Astrocyte (in vitro differentiated cells and primary cell): ENCODE data around the gene WDR7. TPM values are rescaled to one million over a fixed set of nuclear protein-coding genes. Genes with fewer than 3 reads are reported as not detected.

Experiments
- DNase-seq: peaks from one replicate; pipeline ENCODE4 v3.0.0-alpha.2; 2010; ENCODE audit warnings: low read depth
- FAIRE-seq: peaks from 2 replicates; lab custom pipeline; 2011; peaks lifted over from hg19 to GRCh38; lab: Jason Lieb, UNC
- H2AFZ ChIP-seq: 2 replicates; pipeline ENCODE4 v1.6.0; 2012; ENCODE audit warnings: low read depth, low read length, inconsistent platforms
- H3K27ac ChIP-seq: 2 replicates; pipeline ENCODE4 v1.5.1; 2011; ENCODE audit warnings: low read depth, low read length, inconsistent platforms
- H3K27me3 ChIP-seq: 2 replicates; pipeline ENCODE4 v1.6.0; 2011; ENCODE audit warnings: low read length, inconsistent platforms; ENCODE audit not compliant: insufficient read depth
- H3K36me3 ChIP-seq: 2 replicates; pipeline ENCODE4 v1.5.1; 2011; ENCODE audit warnings: low read length, inconsistent platforms; ENCODE audit not compliant: insufficient read depth
- H3K4me1 ChIP-seq: 2 replicates; pipeline ENCODE4 v1.5.1; 2011; ENCODE audit warnings: low read length, inconsistent platforms; ENCODE audit not compliant: insufficient read depth
- H3K4me2 ChIP-seq: 2 replicates; pipeline ENCODE4 v1.6.0; 2012; ENCODE audit warnings: low read length, inconsistent platforms
- H3K4me3 ChIP-seq: 2 replicates; pipeline ENCODE4 v1.5.1; 2011; ENCODE audit warnings: low read depth, mild to moderate bottlenecking, low read length, inconsistent platforms; ENCODE audit not compliant: insufficient read depth
- H3K79me2 ChIP-seq: 2 replicates; pipeline ENCODE4 v1.6.0; 2012; ENCODE audit warnings: mild to moderate bottlenecking, low read length, inconsistent platforms; ENCODE audit not compliant: insufficient read depth
- H3K9ac ChIP-seq: 2 replicates; pipeline ENCODE4 v1.6.0; 2012; ENCODE audit warnings: mild to moderate bottlenecking, low read length, inconsistent platforms
- H3K9me3 ChIP-seq: 2 replicates; pipeline ENCODE4 v1.5.1; 2012; ENCODE audit warnings: low read depth, mild to moderate bottlenecking, low read length, inconsistent platforms; ENCODE audit not compliant: insufficient read depth
- H4K20me1 ChIP-seq: 2 replicates; pipeline ENCODE4 v1.6.0; 2012; ENCODE audit warnings: low read length, inconsistent platforms; ENCODE audit not compliant: insufficient read depth
- H3K27ac Mint-ChIP-seq: one replicate; pipeline ENCODE4 v1.8.0; 2021; ENCODE audit warnings: mild to moderate bottlenecking, mixed read lengths; ENCODE audit not compliant: unreplicated experiment
- H3K27me3 Mint-ChIP-seq: one replicate; pipeline ENCODE4 v1.8.0; 2021; ENCODE audit warnings: low read depth, mixed read lengths; ENCODE audit not compliant: unreplicated experiment
- H3K36me3 Mint-ChIP-seq: one replicate; pipeline ENCODE4 v1.8.0; 2021; ENCODE audit warnings: low read depth, mixed read lengths; ENCODE audit not compliant: unreplicated experiment
- H3K4me1 Mint-ChIP-seq: one replicate; pipeline ENCODE4 v1.8.0; 2021; ENCODE audit warnings: low read depth, mixed read lengths; ENCODE audit not compliant: unreplicated experiment
- H3K4me3 Mint-ChIP-seq: one replicate; pipeline ENCODE4 v1.8.0; 2021; ENCODE audit warnings: mild to moderate bottlenecking, moderate library complexity, mixed read lengths; ENCODE audit not compliant: unreplicated experiment
- H3K9me3 Mint-ChIP-seq: one replicate; pipeline ENCODE4 v1.8.0; 2021; ENCODE audit warnings: mild to moderate bottlenecking, mixed read lengths; ENCODE audit not compliant: unreplicated experiment
- EZH2 ChIP-seq: IDR thresholded peaks from 2 replicates; pipeline ENCODE4 v1.6.1; 2012; ENCODE audit warnings: mild to moderate bottlenecking, low read length, inconsistent platforms; ENCODE audit not compliant: insufficient read depth
- total RNA-seq: library from RNA; stranded (reverse); gene quantifications from 2 replicates; pipeline ENCODE4 v1.2.1, GENCODE V29; 2021
- TF ChIP-seq, protein P1 (sequence below): IDR thresholded peaks from 2 replicates; pipeline ENCODE4 v1.5.1; 2011; ENCODE audit warnings: low read depth, mild to moderate bottlenecking, inconsistent platforms, low read length, moderate library complexity; ENCODE audit not compliant: insufficient read depth

Gene WDR7
- total RNA-seq, 1 donor from 2014 or later: 16.9 TPM

DNA sequence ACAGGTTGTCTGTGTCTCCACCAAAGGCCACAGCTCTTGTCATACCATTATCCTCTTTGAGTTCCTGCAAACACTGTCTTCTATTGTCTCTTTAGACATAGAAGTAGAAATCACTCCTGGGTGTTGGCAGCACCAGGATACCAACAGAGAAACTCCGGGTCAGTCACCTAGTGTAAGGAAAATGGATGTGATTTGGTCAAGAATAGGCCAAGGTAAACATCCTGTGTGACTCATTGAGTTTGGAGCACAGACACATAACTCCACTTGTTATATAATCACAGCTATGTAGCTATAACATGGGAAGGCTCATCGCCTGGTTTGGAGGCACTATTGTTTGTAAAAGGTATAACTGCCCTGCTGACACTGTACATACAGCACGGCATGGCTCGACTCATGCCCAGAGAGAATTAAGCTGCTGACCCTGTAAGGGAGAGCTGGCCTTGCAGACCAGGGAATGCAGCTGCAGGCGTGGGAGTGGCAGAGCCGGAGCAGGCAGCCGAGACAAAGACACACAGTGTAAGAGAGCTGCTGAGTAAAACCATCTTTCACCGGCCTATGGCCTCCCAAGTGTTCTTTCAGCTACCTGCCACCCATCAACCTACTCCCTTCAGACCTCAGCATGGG, 9.3 kb upstream of the WDR7 start:
- H3K36me3 ChIP-seq: no peaks in the 10 kb centered on the region
- Mint-ChIP-seq H3K27me3 (no peaks in the 10 kb centered on the region), H3K27ac (no peak overlapping the region), H3K4me3 (no peak overlapping the region), H3K36me3 (peaks cover 2% of the 10 kb centered on the region), H3K9me3 (no peaks in the 10 kb centered on the region), H3K4me1 (no peaks in the 10 kb centered on the region)
- H3K9ac ChIP-seq: no peak overlapping the region
- no peak overlapping the region for H3K4me3 ChIP-seq
- H3K27me3 ChIP-seq: no peaks in the 10 kb centered on the region
- H2AFZ ChIP-seq: no peak overlapping the region
- no peak overlapping the region for H3K27ac ChIP-seq
- FAIRE-seq (no peak), DNase-seq (peak; percentile 68)
- H3K9me3 ChIP-seq: no peaks in the 10 kb centered on the region
- peak overlapping the region; percentile 12 for H3K4me2 ChIP-seq
- no peak for TF ChIP-seq EZH2
- TF ChIP-seq, protein P1, sequence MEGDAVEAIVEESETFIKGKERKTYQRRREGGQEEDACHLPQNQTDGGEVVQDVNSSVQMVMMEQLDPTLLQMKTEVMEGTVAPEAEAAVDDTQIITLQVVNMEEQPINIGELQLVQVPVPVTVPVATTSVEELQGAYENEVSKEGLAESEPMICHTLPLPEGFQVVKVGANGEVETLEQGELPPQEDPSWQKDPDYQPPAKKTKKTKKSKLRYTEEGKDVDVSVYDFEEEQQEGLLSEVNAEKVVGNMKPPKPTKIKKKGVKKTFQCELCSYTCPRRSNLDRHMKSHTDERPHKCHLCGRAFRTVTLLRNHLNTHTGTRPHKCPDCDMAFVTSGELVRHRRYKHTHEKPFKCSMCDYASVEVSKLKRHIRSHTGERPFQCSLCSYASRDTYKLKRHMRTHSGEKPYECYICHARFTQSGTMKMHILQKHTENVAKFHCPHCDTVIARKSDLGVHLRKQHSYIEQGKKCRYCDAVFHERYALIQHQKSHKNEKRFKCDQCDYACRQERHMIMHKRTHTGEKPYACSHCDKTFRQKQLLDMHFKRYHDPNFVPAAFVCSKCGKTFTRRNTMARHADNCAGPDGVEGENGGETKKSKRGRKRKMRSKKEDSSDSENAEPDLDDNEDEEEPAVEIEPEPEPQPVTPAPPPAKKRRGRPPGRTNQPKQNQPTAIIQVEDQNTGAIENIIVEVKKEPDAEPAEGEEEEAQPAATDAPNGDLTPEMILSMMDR: no peak
- peaks cover 13% of the 10 kb centered on the region for H4K20me1 ChIP-seq
- H3K4me1 ChIP-seq: peaks cover 9% of the 10 kb centered on the region
- H3K79me2 ChIP-seq: peaks cover 16% of the 10 kb centered on the region

DNA sequence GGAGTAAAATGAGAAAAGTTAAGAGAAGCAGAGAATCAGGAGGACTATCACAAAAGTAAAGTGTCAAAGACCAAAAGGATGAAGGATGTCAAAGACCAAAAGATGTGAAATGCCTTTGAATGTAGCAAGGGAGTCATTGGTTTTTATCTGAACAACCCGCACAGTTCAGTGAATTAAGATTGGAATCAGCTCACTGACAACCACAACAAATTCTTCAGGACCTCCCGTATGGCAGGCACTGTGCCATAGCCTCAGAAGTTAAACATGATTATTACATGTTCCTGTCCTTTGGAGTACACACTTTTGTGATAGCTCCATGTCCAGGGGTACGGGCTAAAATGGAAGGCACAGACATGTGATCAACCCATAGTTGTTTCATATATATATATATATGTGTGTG, 7.8 kb upstream of the WDR7 start:
- DNase-seq (no peak), FAIRE-seq (no peak)
- Histone ChIP-seq H4K20me1 (no peaks in the 10 kb centered on the region), H3K9me3 (no peaks in the 10 kb centered on the region), H3K27me3 (no peaks in the 10 kb centered on the region), H2AFZ (no peak overlapping the region), H3K4me3 (no peak overlapping the region), H3K4me2 (no peak overlapping the region), H3K27ac (no peak overlapping the region), H3K79me2 (peaks cover under 1% of the 10 kb centered on the region), H3K36me3 (no peaks in the 10 kb centered on the region), H3K9ac (no peak overlapping the region), H3K4me1 (peaks cover 8% of the 10 kb centered on the region)
- peaks cover 2% of the 10 kb centered on the region for H3K36me3 Mint-ChIP-seq
- no peak overlapping the region for H3K27ac Mint-ChIP-seq
- TF ChIP-seq, protein P1: no peak
- no peak for TF ChIP-seq EZH2
- H3K9me3 Mint-ChIP-seq: no peaks in the 10 kb centered on the region
- H3K4me1 Mint-ChIP-seq: no peaks in the 10 kb centered on the region
- H3K4me3 Mint-ChIP-seq: no peak overlapping the region
- H3K27me3 Mint-ChIP-seq: no peaks in the 10 kb centered on the region

DNA sequence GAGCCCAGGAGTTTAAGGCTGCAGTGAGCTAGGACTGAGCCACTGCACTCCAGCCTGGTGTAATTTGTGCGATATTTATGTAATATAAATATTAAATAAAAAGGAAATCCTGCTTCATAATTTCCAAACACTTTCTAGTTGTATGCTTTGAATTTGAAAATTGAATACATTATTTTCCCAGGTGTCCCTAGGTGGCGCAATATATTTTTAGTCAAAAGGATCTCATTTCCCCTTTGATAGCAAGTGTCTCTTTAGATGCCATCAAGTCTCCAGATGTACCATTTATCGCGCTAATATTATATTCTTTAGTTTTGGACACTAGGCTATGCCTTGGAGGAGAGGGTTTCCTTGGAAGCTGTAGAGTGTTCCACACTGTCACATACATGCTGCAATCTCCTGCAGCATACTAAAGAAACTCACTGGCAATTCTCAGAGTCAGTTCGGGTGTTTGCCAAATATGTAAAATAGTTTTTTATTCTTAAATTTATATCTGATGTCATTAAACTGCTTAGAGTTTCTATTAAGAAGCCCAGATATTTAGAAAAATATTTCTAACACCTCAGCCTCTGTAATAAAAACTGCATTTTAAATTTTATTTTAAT, 5.6 kb upstream of the WDR7 start:
- FAIRE-seq (no peak), DNase-seq (no peak)
- Histone ChIP-seq H3K27me3 (no peaks in the 10 kb centered on the region), H3K79me2 (no peaks in the 10 kb centered on the region), H4K20me1 (no peaks in the 10 kb centered on the region), H3K27ac (no peak overlapping the region), H3K4me1 (peaks cover 5% of the 10 kb centered on the region), H3K4me3 (no peak overlapping the region), H3K9me3 (no peaks in the 10 kb centered on the region), H2AFZ (no peak overlapping the region), H3K4me2 (no peak overlapping the region), H3K9ac (no peak overlapping the region), H3K36me3 (no peaks in the 10 kb centered on the region)
- H3K27me3 Mint-ChIP-seq: no peaks in the 10 kb centered on the region
- H3K27ac Mint-ChIP-seq: no peak overlapping the region
- TF ChIP-seq EZH2: no peak
- TF ChIP-seq, protein P1: peak; percentile 62
- peaks cover 2% of the 10 kb centered on the region for H3K36me3 Mint-ChIP-seq
- H3K4me3 Mint-ChIP-seq: no peak overlapping the region
- no peaks in the 10 kb centered on the region for H3K9me3 Mint-ChIP-seq
- no peaks in the 10 kb centered on the region for H3K4me1 Mint-ChIP-seq
